ENCODE results near the gene ITPK1.

Gene ITPK1

DNA sequence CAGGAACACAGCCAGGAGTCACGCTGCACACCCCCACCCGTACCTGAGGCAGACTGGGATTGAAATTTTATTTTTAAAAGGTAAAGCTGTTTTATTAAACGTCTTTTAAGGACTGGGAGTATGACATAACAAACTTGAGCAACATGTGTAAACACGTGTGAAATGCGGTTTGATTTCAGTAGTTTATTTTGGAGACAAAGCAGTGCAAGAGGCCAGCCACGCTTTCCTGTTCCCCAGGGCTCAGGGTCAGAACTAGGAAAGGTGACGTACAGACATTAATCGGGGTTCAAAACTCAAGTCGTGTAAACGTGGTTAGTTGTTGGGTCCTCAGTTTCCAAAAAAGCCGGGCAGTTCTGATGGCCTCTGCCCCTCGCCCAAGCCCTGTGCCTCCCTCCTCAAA, 176.0 kb downstream of the ITPK1 start:
- DNase-seq: no peak
- in situ Hi-C loops (cut with MboI; ENCODE audit: low pct_unique_long_range_greater_than_20kb, low sequenced_read_pairs): no loop called here

DNA sequence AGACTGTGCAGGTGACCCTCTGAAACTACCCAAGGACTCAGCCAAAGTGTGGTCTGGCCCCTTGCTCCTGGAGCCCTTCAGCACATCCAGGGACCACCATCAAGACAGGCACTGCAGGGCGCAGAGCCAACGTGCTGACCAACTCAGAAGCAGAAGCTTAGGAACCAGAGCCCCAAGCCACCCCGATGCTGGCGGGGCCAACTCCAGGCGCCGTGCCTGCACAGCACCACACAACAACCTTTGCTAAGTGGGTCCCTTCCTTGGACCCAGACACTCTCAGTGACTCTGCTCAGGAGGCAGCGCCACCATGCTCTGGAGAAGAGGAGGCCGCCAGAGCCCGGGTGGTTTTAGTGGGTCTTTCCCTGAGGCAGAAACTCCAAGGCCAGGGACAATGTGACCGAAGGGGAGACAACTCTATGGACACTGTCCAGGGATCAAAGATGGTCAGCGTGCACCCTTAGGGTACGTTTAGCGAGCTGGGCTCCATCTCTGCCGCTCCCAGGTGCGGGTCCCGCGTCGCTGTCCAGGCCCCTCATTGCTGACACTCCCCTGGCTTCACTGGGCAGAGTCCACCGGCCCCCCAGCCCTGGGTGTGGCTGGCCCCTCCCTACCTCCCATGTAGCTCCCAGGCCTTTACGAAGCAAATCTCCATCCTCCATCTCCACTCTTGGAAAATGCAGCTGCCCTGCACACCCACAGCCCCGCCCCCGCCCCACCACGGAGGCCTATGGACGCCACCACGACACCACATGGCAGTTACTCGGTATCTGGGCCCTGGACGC, 176.6 kb downstream of the ITPK1 start:
- no peak for DNase-seq
- in situ Hi-C loops (cut with MboI; ENCODE audit: low pct_unique_long_range_greater_than_20kb, low sequenced_read_pairs): no loop called here

DNA sequence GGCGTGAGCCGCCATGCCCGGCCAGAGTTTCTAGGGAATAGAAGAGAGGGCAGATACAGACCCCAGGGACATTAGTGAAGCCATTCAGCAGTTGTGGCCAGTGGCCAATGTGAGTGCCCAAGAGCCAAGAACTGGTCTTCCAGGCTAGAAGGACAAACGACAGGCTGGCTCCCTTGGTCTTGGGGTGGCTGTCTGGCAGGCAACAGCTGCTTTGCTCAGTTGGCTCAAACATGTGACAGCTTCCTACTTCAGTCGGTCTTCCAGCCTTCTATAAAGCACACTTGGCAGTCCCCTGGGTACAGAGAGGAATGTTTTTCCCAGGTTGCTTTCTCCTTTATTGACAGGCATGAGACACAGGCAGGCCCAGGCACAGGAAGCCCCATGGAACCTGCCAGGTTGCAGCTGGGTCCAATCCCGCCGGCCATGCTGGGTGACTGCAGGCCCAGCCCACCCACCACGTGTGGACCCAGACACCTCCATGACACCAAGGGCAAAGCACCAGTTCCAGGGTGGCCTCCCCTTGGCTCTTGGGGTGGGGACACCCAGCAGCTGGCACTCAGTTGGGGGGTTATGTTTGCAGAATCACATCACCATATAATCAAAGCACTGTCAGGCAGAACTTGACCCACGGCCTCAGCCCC, 177.4 kb downstream of the ITPK1 start:
- in situ Hi-C loops (cut with MboI; ENCODE audit: low pct_unique_long_range_greater_than_20kb, low sequenced_read_pairs): no loop called here

DNA sequence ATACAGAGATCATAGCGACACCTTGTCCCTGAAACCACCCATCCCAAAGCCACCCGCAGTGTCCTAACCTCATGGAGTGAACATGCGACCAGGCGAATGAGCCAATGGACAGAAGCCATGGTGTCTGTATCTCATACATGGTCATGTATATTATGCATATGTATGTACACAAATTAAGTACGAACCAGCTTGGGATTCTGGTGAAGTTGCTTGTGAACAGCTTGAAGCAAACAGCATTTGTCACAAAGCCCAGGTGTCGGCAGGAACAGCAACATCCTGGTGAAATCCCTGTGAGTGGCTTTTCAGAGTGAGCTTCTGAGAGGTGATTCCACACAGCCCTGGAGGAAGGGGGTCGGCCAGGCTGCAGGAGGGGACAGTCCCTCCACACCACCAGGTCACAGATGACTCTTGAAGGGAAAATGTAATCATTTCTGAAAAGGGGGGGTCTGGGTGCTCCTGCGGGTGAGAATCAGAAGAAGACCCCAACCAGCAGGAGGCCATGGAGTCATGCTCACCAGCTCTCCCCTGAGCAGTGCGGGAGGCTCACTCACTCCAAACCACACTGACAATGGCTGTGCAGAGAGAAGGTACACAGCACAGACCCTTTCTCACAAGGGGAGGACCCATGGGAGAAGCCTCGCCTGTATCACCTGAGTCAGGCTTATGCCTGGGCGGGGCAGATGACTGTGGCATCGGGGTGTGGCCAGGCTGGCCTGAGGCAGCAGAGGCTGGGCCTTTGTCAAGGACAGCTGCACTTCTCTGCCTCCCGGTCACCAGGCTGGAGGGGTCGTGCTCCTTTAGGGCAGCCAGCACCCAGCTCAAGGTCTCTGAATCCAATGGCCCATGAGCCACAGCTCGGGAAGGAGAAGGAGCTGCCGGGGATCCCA, 178.4 kb downstream of the ITPK1 start:
- DNase-seq: no peak

More for the DNA sequence above, 177.4 kb downstream of the ITPK1 start:
- DNase-seq: no peak

DNA sequence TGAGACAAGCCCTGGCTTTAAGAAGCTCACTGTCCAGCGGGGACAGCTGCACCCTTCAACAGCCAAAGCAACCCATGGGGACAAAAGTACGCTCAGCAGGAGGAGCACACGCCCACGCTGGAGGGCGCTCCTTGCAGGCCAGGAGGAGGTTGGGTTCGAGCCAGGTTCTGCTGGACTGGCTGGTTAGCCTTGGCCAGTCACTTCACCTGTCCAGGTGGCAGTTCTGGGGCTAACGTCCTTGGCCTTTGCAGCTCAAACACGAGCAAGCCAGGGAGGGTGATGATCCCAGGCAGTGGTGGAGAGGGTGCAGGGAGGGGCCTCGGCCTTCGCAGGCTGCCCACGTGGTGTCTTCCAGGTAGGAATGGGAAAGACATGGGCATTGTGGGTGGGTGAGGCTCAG, 179.6 kb downstream of the ITPK1 start:
- in situ Hi-C loops (cut with MboI; ENCODE audit: low pct_unique_long_range_greater_than_20kb, low sequenced_read_pairs): no loop called here
- no peak for DNase-seq

More for the DNA sequence above, 178.4 kb downstream of the ITPK1 start:
- in situ Hi-C loops (cut with MboI; ENCODE audit: low pct_unique_long_range_greater_than_20kb, low sequenced_read_pairs): no loop called here

DNA sequence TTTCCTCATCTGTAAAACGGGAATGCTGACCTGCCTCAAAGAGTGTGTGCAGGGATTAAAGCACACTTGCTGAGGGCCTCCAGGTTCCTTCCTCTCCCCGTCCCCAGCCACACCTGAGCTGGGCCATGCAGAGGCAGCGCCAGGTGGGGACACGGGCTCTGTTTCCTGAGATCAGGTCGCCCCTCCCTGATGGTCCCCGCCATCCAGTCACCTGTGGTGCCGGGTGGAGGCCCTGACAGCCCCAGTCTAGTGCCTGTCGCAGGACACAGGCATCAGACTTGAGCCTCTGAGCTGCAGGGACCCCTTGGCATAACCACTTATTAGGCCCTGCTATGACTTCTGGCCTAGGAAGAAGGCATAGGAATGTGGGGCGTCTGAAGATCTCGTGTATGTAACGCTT, 180.3 kb downstream of the ITPK1 start:
- in situ Hi-C loops (cut with MboI; ENCODE audit: low pct_unique_long_range_greater_than_20kb, low sequenced_read_pairs): no loop called here
- no peak for DNase-seq

DNA sequence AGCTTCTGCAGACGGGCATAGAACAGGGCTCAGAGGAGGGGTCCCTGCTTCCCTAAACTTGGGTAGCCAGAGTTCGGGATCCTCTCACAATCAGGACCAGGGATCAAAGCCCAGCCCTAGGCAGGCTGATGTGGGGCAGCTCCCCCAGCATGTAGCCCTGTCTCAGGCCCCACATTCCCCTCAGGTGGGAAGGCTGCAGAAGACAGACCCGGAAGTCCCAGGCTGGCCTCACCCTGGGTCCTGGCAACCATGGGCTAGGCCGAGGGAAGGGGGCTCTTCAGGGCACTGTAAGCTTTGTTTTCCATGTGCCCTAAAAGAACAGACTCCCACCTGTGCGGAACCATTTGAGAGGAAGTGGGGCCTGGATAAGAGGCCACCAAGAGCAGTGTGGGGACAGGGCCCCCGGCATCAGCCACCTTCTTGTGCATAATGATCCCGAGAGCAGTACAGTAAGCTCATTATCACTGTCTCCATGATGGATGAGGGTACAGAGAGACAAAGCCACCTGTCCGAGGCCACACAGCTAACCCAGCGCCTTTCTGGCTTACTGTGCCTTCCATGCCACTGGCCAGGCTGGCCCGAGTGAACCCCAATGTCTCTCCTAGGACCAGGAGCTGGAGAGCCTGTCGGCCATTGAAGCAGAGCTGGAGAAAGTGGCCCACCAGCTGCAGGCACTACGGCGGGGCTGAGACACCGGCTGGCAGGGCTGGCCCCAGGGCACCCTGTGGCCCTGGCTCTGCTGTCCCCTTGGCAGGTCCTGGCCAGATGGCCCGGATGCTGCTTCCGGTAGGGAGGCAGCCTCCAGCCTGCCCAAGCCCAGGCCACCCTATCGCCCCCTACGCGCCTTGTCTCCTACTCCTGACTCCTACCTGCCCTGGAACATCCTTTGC, 181.3 kb downstream of the ITPK1 start:
- DNase-seq: no peak
- in situ Hi-C loops (cut with MboI; ENCODE audit: low pct_unique_long_range_greater_than_20kb, low sequenced_read_pairs): no loop called here

DNA sequence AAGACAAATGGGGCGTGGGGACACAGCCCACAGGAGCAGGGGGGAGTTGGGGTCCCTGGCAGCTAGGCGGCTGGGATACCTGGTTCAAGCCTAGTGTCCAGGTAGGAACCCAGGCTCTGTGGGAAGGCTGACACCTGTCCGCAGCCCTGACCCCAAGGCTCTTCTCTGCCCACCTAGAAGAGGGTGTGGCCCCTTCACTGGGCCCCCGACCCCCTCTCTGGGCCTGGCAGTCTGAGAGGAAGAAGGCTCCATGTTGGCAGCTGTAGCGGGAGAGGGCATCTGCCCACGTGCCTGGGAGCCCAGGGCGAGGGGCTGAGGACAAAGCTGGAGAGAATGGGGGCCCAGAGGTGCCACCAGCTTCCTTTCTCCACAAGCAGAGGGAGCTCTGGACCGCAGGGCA, 182.2 kb downstream of the ITPK1 start:
- no peak for DNase-seq
- in situ Hi-C loops (cut with MboI; ENCODE audit: low pct_unique_long_range_greater_than_20kb, low sequenced_read_pairs): no loop called here

DNA sequence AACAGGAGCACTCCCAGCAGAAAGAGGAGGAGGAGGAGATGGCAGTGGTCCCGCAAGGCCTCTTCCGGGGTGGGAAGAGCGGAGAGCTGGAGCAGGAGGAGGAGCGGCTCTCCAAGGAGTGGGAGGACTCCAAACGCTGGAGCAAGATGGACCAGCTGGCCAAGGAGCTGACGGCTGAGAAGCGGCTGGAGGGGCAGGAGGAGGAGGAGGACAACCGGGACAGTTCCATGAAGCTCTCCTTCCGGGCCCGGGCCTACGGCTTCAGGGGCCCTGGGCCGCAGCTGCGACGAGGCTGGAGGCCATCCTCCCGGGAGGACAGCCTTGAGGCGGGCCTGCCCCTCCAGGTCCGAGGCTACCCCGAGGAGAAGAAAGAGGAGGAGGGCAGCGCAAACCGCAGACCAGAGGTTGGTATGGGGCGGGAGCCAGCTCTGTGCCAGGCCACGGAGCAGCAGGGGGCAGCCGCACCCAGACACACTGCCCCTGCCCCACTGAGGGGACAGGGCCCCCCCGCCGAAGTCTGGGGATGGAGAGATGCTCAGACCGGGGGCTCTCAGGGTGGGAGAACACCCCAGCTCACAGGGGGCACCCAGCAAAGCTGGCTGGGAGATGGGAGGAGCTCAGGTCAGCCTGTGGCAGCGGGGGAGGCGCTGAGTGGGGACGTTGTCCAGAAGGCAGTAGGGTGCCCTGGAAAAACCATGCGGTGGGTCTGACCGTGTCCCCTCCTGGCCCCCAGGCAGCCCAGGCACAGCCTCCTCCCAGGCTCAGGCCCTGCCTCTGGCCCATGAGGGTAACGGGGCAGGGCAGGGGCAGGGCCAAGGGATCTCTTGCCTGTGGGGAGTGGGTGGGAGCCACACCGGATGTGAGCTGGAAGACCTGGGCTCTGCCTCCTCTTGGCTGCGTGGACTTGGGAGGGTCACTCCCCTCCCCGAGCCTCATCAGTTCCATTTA, 183.0 kb downstream of the ITPK1 start:
- DNase-seq: no peak
- in situ Hi-C loops (cut with MboI; ENCODE audit: low pct_unique_long_range_greater_than_20kb, low sequenced_read_pairs): no loop called here

DNA sequence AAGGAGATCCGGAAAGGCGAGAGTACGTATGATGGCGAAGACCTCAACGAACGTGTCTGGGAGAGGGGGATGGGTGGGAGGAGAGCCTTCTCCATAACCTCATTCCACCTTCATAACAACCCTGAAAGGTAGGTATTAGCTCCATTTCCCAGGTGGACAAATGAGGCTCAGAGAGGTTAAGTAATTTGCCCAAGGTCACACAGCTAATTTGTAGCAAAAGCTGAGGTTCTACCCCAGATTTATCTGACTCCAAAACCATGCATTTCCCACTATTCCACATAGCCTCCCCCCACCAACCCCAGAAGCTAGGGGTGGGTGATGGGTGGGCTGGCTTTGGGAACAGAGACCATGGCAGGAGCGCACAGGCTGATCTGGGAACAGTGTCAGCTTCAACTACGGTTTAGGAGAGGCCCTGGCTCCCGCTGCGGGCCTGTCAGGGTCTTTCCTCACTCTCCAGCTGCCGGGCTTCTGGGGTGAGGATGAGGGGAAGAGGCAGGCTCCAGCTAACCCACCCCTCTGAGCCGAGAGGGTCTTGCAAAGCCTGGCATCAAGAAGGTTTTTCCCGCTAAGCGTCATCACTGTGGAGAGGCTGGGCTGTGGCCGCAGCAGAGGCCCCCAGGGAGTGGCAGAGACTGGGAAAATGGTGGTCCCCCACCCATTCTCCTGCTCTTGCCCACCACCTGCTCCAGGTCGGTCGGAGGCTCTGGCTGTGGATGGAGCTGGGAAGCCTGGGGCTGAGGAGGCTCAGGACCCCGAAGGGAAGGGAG, 183.9 kb downstream of the ITPK1 start:
- DNase-seq: no peak
- in situ Hi-C loops (cut with MboI; ENCODE audit: low pct_unique_long_range_greater_than_20kb, low sequenced_read_pairs): no loop called here

DNA sequence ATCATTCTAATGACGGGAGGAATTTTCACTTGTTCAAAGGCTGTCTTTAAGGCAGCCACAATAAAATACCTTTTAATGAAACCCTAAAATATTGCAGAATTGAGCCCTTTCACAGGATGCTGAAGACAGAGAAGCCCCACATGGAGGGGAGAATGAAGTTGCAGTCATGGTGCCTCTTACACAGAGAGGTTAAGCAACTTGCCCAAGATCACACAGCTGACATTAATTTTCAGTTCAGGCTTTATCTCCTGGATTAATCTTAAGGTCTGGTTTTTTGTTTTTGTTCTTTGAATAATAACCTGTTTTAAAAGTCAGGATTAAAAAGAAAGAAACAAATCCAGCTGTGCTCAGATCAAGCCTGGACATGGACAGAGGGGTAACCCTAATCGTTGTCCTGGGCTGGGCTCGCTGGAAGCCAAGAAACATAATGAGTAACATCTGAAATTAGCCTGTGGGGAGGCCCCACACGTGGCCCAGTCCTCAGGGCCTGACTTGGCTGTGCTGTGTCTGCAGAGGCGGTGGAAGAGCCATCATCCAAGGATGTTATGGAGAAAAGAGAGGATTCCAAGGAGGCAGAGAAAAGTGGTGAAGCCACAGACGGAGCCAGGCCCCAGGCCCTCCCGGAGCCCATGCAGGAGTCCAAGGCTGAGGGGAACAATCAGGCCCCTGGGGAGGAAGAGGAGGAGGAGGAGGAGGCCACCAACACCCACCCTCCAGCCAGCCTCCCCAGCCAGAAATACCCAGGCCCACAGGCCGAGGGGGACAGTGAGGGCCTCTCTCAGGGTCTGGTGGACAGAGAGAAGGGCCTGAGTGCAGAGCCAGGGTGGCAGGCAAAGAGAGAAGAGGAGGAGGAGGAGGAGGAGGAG, 184.8 kb downstream of the ITPK1 start:
- no peak for DNase-seq
- in situ Hi-C loops (cut with MboI; ENCODE audit: low pct_unique_long_range_greater_than_20kb, low sequenced_read_pairs): no loop called here

DNA sequence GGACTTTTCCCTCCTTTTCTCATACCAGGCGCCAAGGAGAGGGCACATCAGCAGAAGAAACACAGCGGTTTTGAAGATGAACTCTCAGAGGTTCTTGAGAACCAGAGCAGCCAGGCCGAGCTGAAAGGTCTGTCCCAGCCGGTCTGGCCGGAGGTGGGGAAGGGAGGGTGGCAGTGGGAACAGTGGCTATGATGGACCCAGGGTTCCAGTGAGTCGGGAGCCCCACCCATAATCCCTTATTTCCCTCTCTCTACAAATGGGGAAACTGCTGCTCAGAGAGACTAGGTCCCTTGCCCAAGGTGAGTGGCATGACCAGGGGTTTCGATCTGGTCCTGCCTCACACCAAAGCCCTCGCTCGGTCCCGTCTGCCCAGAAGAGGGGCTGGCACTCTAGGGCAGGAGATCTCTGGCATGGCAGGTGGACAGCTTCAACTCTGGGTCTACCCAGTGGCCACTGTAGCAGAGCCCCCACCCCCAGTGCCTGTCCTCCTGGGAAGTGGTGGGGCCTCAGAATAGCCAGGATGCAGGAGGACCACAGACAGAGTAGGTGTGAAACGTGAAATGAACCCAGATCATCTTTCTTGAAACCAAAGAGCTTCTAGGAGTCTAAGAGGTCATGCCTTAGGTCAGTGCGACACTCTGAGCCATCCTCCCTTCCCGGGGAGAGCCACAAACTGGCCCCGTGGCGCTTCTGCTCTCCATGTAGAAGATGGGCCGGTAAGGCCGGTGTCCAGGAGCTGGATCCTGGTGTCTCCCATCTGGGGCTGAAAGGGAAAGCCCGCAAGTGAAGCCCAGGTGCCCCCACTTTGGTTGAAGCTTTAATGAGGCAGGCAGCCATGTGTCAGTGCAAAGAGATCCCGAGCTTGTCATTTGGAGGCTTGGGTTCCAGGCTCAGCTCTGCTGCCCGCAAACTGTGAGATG, 185.8 kb downstream of the ITPK1 start:
- in situ Hi-C loops (cut with MboI; ENCODE audit: low pct_unique_long_range_greater_than_20kb, low sequenced_read_pairs): no loop called here
- no peak for DNase-seq

DNA sequence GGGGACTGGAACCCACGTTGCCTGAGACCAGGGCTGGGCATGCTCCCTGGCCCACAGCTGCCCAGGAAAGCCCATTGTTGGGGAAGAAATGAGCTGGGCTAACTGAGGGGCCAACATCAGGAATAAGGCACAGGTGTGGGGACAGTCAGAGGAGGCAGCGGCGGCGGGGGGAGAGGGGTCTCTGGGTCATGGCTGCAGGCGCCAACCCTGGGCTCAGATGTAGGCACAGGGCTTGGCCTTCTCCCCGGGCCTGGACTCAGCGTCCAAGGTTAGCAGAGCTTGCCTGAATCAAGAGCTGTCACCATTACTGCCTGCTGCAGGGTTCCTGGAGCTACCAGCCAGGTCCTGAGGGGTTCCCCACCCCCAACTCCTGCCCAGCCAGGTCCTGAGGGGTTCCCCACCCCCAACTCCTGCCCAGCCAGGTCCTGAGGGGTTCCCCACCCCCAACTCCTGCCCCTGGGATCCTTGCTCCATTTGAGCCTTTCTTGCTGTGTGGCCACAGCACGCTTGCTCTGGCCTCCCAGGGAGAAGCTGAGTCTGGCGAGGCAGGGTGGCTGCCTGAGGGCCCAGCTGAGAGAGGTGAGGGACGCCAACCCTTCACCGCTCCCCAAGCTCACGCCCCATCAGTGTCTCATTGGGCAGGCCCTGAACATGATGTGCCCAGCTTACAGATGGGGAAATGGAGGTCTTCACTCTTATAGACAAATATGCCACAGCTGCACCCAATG, 186.6 kb downstream of the ITPK1 start:
- no peak for DNase-seq
- in situ Hi-C loops (cut with MboI; ENCODE audit: low pct_unique_long_range_greater_than_20kb, low sequenced_read_pairs): no loop called here

DNA sequence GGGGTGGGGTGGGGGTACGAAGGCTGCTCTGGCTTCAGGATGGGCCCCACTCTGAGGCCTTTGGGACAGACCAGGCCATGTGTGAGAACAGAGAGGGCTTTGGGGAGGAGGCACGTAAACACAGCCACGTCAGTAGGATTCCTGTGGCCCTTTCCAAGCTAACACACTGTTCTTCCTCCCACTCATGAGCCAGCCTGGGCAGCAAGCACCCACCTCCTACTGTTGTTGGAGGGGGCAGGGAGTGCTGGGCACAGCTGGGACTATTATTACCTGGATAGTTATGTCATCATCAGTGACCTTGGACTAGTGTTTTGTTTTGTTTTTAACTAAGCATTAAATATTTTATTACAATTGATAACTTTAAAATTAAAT, 187.5 kb downstream of the ITPK1 start:
- no peak for DNase-seq
- in situ Hi-C loops (cut with MboI; ENCODE audit: low pct_unique_long_range_greater_than_20kb, low sequenced_read_pairs): no loop called here

Measured in KBM-7 (cell line).